DND-41 (cell line): ENCODE data around the gene TAS2R38.

Source experiments
- CTCF ChIP-seq: IDR thresholded peaks from 2 replicates; pipeline ENCODE4 v1.5.1; 2012; ENCODE audit warnings: borderline replicate concordance, low read length, moderate library complexity, mild to moderate bottlenecking; ENCODE audit not compliant: poor library complexity, severe bottlenecking; ENCODE audit errors: extremely low read depth
- EZH2 ChIP-seq: IDR thresholded peaks from 3 replicates; pipeline ENCODE4 v1.6.1; 2012; ENCODE audit warnings: borderline replicate concordance, low read depth, mild to moderate bottlenecking, moderate library complexity, low read length, inconsistent platforms; ENCODE audit not compliant: severe bottlenecking

- no peak for TF ChIP-seq CTCF
- TF ChIP-seq EZH2 = no peak
Measured at GRCh38 chr7:141976524-141977245, 3.1 kb upstream of the TAS2R38 start.
